ENCODE results near the gene LTB4R2. TPM values are rescaled to one million over a fixed set of nuclear protein-coding genes. Genes with fewer than 3 reads are reported as not detected.
A peak's percentile ranks its signal among the peaks of the same experiment; 100 is the strongest.

The LTB4R2 gene
- total RNA-seq, 6 experiments from 2014 or later = 1.8 to 5.8 (median 3.5) TPM

DNA sequence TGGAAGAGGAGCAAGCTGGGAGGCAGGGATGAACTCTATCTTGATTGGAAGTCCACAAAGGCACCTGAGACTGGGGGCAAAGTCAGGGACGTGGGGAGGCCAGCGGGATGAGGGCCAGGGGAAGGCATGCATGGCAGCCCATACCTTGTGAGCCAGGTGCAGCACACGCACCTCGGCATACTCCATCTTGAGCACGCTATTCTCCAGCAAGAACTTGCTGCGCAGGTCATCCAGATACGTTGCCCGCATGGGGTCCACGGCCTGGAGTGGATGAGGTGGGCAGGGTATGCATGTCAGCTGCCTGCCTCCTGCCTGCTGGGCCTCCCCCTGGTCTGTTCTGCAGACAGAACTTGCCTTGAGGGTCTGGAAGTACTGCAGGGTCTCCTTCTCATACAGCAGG, 42.4 kb upstream of the LTB4R2 start:
- no CpG with 5 or more reads among the region's 9 CpGs for WGBS (ENCODE audit: insufficient coverage, low coverage, low lambda C conversion rate, missing lambda C conversion rate)
- peaks cover 0 to 24% (median 5%) of the 10 kb centered on the region in 4 donors for H3K36me3 ChIP-seq
- no peak for ATAC-seq
- no peaks in the 10 kb centered on the region for H3K27me3 ChIP-seq
- H3K27ac ChIP-seq = no peak overlapping the region
- TF ChIP-seq, protein P1, sequence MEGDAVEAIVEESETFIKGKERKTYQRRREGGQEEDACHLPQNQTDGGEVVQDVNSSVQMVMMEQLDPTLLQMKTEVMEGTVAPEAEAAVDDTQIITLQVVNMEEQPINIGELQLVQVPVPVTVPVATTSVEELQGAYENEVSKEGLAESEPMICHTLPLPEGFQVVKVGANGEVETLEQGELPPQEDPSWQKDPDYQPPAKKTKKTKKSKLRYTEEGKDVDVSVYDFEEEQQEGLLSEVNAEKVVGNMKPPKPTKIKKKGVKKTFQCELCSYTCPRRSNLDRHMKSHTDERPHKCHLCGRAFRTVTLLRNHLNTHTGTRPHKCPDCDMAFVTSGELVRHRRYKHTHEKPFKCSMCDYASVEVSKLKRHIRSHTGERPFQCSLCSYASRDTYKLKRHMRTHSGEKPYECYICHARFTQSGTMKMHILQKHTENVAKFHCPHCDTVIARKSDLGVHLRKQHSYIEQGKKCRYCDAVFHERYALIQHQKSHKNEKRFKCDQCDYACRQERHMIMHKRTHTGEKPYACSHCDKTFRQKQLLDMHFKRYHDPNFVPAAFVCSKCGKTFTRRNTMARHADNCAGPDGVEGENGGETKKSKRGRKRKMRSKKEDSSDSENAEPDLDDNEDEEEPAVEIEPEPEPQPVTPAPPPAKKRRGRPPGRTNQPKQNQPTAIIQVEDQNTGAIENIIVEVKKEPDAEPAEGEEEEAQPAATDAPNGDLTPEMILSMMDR (IDR thresholded peaks at IDR 0.05) = no peak
- no peak for TF ChIP-seq POLR2A (IDR thresholded peaks at IDR 0.05)
- intact Hi-C loops (cut with DNase I) = no loop called here
- peak in 1 of 3 donors; percentile 43 for DNase-seq
- peaks cover 0 to 3% (median 0%) of the 10 kb centered on the region in 4 donors for H3K4me1 ChIP-seq
- H3K4me3 ChIP-seq = no peak overlapping the region
- no peaks in the 10 kb centered on the region for H3K9me3 ChIP-seq

DNA sequence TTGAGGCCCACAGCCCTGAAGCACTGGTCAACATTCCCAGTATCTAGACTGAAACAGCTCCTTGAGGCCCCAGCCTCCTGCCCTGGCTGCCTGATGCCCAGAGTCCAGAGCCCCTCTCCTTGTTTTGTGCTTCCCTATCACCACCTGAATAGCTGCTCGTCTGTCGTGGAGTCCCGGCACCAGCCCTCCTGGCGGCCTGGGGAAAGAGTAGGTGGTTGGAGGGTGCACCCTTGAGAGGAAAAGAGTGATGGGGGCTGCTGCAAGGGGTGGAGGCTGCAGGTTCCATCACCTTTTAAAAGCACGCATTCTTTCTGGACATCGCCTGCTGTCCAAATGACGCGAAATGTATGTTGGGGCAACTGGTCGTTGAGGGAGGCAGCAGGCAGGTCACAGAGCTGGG, 41.7 kb upstream of the LTB4R2 start:
- Histone ChIP-seq H3K4me3 (no peak overlapping the region), H3K4me1 (peaks cover 0 to 3% (median 1%) of the 10 kb centered on the region in 4 donors), H3K36me3 (peaks cover 0 to 24% (median 5%) of the 10 kb centered on the region in 4 donors), H3K27ac (no peak overlapping the region), H3K27me3 (no peaks in the 10 kb centered on the region), H3K9me3 (no peaks in the 10 kb centered on the region)
- DNase-seq (peak in 1 of 3 donors; percentile 28), ATAC-seq (no peak)
- intact Hi-C loops (cut with DNase I) = no loop called here
- TF ChIP-seq POLR2A (IDR thresholded peaks at IDR 0.05) = no peak
- TF ChIP-seq, protein P1 (IDR thresholded peaks at IDR 0.05) = no peak
- no CpG with 5 or more reads among the region's 9 CpGs for WGBS (ENCODE audit: insufficient coverage, low coverage, low lambda C conversion rate, missing lambda C conversion rate)

DNA sequence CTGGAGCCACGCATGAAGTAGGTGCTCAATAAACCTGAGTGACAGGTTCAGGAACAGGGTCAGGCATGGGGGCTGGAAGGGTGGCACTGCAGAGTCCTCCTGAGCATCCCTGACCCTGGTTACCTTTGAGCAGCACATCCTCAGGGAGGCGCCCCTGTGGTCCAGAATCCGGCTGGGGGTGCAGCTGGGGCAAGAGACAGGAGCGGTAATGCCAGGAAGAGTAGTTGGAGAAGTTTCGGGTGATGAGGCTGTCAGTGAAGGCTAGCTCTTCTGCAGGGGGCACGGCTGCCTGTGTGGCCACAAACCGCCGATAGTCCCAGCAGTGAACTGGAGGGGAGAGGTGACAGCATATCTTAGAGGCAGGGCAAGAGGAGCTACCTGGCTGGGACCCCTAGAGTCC, 40.6 kb upstream of the LTB4R2 start:
- intact Hi-C loops (cut with DNase I) = no loop called here
- Histone ChIP-seq H3K27ac (no peak overlapping the region), H3K4me3 (no peak overlapping the region), H3K27me3 (no peaks in the 10 kb centered on the region), H3K36me3 (peaks cover 0 to 24% (median 5%) of the 10 kb centered on the region in 4 donors), H3K9me3 (no peaks in the 10 kb centered on the region), H3K4me1 (peaks cover 0 to 13% (median 1%) of the 10 kb centered on the region in 4 donors)
- no peak for ATAC-seq
- DNase-seq = peak in 1 of 3 donors; percentile 32
- TF ChIP-seq, protein P1 (IDR thresholded peaks at IDR 0.05) = no peak
- TF ChIP-seq POLR2A (IDR thresholded peaks at IDR 0.05) = no peak
- no CpG with 5 or more reads among the region's 8 CpGs for WGBS (ENCODE audit: insufficient coverage, low coverage, low lambda C conversion rate, missing lambda C conversion rate)

DNA sequence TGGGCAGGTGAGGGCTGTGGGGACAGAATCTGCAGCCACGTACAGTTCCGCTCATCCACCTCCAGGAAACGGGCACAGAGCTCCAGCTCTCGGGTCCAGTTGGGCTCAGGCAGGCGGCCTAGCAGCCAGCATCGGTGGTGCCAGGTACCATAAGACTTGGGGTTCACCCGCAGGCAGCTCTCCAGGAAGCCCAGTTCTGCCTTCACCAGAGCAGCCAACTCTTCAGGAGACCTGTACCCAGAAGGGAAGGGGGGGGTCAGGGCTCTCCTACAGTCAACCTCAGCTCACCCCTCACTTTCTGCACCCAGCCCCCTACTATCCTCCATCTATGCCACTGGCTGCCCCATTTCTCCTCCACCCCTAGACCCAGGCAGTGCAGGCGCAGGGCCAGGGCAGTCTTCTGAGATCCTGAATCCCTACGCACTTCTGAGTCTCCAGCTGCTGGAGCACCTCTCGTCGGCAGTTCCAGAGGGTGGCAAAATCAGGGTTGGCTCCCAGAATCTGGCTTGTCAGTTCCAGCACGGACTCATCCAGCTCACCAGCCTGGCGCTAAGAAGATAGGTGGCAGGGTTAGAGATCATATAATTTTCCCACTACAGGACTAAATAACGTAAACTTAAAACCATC, 39.9 kb upstream of the LTB4R2 start:
- DNase-seq = peak in 2 of 3 donors; percentile 48 to 51
- 93% methylated on average over 5 of the region's 14 CpGs for WGBS (ENCODE audit: insufficient coverage, low coverage, low lambda C conversion rate, missing lambda C conversion rate)
- TF ChIP-seq, protein P1 (IDR thresholded peaks at IDR 0.05) = no peak
- no peak for TF ChIP-seq POLR2A (IDR thresholded peaks at IDR 0.05)
- ATAC-seq = no peak
- intact Hi-C loops (cut with DNase I) = no loop called here
- Histone ChIP-seq H3K9me3 (no peaks in the 10 kb centered on the region), H3K36me3 (peaks cover 0 to 24% (median 5%) of the 10 kb centered on the region in 4 donors), H3K27me3 (no peaks in the 10 kb centered on the region), H3K27ac (no peak overlapping the region), H3K4me3 (no peak overlapping the region), H3K4me1 (peaks cover 0 to 13% (median 1%) of the 10 kb centered on the region in 4 donors)

Data from right lobe of liver (tissue), 6 donors.